ENCODE data around the gene KRTAP10-2. TPM values are rescaled to one million over a fixed set of nuclear protein-coding genes. Genes with fewer than 3 reads are reported as not detected.
A peak's percentile ranks its signal among the peaks of the same experiment; 100 is the strongest.

KRTAP10-2 gene
- polyA plus RNA-seq, 1 donor (not counting 4 experiments of a cell fraction or from before 2014, with no cell fraction given), result not detected

- H3K4me1 ChIP-seq (ENCODE audit: control insufficient read depth, extremely low read depth, insufficient read depth, low read length), result no peaks in the 10 kb centered on the region
- peaks cover 11% of the 10 kb centered on the region for H3K27me3 ChIP-seq (ENCODE audit: control insufficient read depth, extremely low read depth, insufficient read depth, low read length)
- no peaks in the 10 kb centered on the region for H4K20me1 ChIP-seq (ENCODE audit: control insufficient read depth, extremely low read depth, insufficient read depth, low read length)
- dilution Hi-C loops (cut with MboI; ENCODE audit: extremely low pct_ligation_motif_present, low sequenced_read_pairs), result no loop called here
- no peak for TF ChIP-seq EZH2 (IDR thresholded peaks at IDR 0.05; ENCODE audit: low read length)
- peak; percentile 53 to 82 (median 80) for TF ChIP-seq CTCF (optimal IDR thresholded peaks at IDR 0.05 in 1 of 3, IDR thresholded peaks at IDR 0.05 in 1 of 3, conservative IDR thresholded peaks at IDR 0.05 in 1 of 3; ENCODE audit: extremely low read depth in 1 of 3, insufficient read depth in 2 of 3, low read length in 3 of 3)
- no peaks in the 10 kb centered on the region for H3K79me2 ChIP-seq (ENCODE audit: control insufficient read depth, insufficient read depth, low read length)
- H3K4me2 ChIP-seq (ENCODE audit: control insufficient read depth, extremely low read depth, insufficient read depth, low read depth, low read length), result no peak overlapping the region
- no peak overlapping the region for H3K4me3 ChIP-seq (ENCODE audit: control insufficient read depth in 2 of 3, extremely low read depth in 1 of 3, insufficient read depth in 2 of 3, low read depth in 1 of 3, low read length in 3 of 3)
- DNase-seq (ENCODE audit: low read depth, low spot score) (no peak), FAIRE-seq (peak; percentile 23)
- H3K36me3 ChIP-seq (ENCODE audit: control insufficient read depth in 2 of 2, extremely low read depth in 1 of 2, insufficient read depth in 2 of 2, low read length in 2 of 2), result no peaks in the 10 kb centered on the region
- no peaks in the 10 kb centered on the region for H3K9me3 ChIP-seq (ENCODE audit: control insufficient read depth, low read depth, low read length)
- no peak overlapping the region for H2AFZ ChIP-seq (ENCODE audit: control insufficient read depth, low read length)
- H3K9me1 ChIP-seq (ENCODE audit: control insufficient read depth, extremely low read depth, insufficient read depth, low read length), result no peaks in the 10 kb centered on the region
- H3K27ac ChIP-seq (ENCODE audit: control insufficient read depth, insufficient read depth, low read length), result no peak overlapping the region
- H3K9ac ChIP-seq (ENCODE audit: control insufficient read depth, extremely low read depth, insufficient read depth, low read length), result no peak overlapping the region
These were observed 41.8 kb downstream of the KRTAP10-2 start for GRCh38 chr21:44509539-44509938.

- no peak overlapping the region for H2AFZ ChIP-seq (ENCODE audit: control insufficient read depth, low read length)
- H3K36me3 ChIP-seq (ENCODE audit: control insufficient read depth in 2 of 2, extremely low read depth in 1 of 2, insufficient read depth in 2 of 2, low read length in 2 of 2), result no peaks in the 10 kb centered on the region
- H3K27ac ChIP-seq (ENCODE audit: control insufficient read depth, insufficient read depth, low read length), result no peak overlapping the region
- H3K9me1 ChIP-seq (ENCODE audit: control insufficient read depth, extremely low read depth, insufficient read depth, low read length), result no peaks in the 10 kb centered on the region
- peaks cover 11% of the 10 kb centered on the region for H3K27me3 ChIP-seq (ENCODE audit: control insufficient read depth, extremely low read depth, insufficient read depth, low read length)
- H3K4me3 ChIP-seq (ENCODE audit: control insufficient read depth in 2 of 3, extremely low read depth in 1 of 3, insufficient read depth in 2 of 3, low read depth in 1 of 3, low read length in 3 of 3), result no peak overlapping the region
- no peaks in the 10 kb centered on the region for H4K20me1 ChIP-seq (ENCODE audit: control insufficient read depth, extremely low read depth, insufficient read depth, low read length)
- H3K79me2 ChIP-seq (ENCODE audit: control insufficient read depth, insufficient read depth, low read length), result no peaks in the 10 kb centered on the region
- H3K9me3 ChIP-seq (ENCODE audit: control insufficient read depth, low read depth, low read length), result no peaks in the 10 kb centered on the region
- DNase-seq (ENCODE audit: low read depth, low spot score) (no peak), FAIRE-seq (no peak)
- dilution Hi-C loops (cut with MboI; ENCODE audit: extremely low pct_ligation_motif_present, low sequenced_read_pairs), result no loop called here
- TF ChIP-seq EZH2 (IDR thresholded peaks at IDR 0.05; ENCODE audit: low read length), result no peak
- TF ChIP-seq CTCF (optimal IDR thresholded peaks at IDR 0.05 in 1 of 3, IDR thresholded peaks at IDR 0.05 in 1 of 3, conservative IDR thresholded peaks at IDR 0.05 in 1 of 3; ENCODE audit: extremely low read depth in 1 of 3, insufficient read depth in 2 of 3, low read length in 3 of 3), result no peak
- no peak overlapping the region for H3K4me2 ChIP-seq (ENCODE audit: control insufficient read depth, extremely low read depth, insufficient read depth, low read depth, low read length)
- no peaks in the 10 kb centered on the region for H3K4me1 ChIP-seq (ENCODE audit: control insufficient read depth, extremely low read depth, insufficient read depth, low read length)
- H3K9ac ChIP-seq (ENCODE audit: control insufficient read depth, extremely low read depth, insufficient read depth, low read length), result no peak overlapping the region
These were observed 42.4 kb downstream of the KRTAP10-2 start for GRCh38 chr21:44508711-44509445.
